Measurements from ENCODE around the gene GAGE10. TPM values are rescaled to one million over a fixed set of nuclear protein-coding genes. Genes with fewer than 3 reads are reported as not detected.

The GAGE10 gene
- total and polyA plus RNA-seq, 9 of the 15 experiments (the other 6 are each of a cell fraction or from before 2014, with no cell fraction given): 0.80 to 3.1 (median 0.96) TPM; not detected in 4

- Histone ChIP-seq H3K9me1 (ENCODE audit: control insufficient read depth, insufficient read depth, low read length) (no peaks in the 10 kb centered on the region), H4K20me1 (replicated peaks; ENCODE audit: control insufficient read depth, insufficient read depth, low read length) (no peaks in the 10 kb centered on the region), H3K4me1 (replicated peaks in 1 of 2; ENCODE audit: control insufficient read depth in 2 of 2, insufficient read depth in 2 of 2, low read length in 2 of 2) (peaks cover 25 to 28% of the 10 kb centered on the region in 2 experiments; a peak in 4 of 5 replicates), H3K27ac (ENCODE audit: extremely low read depth, low read depth, low read length) (peak overlapping the region; percentile 72), H3K27me3 (ENCODE audit: control insufficient read depth in 2 of 2, insufficient read depth in 2 of 2, low read length in 2 of 2) (no peaks in the 10 kb centered on the region), H2AFZ (ENCODE audit: low read depth, low read length) (peak overlapping the region; percentile 97), H3K4me2 (ENCODE audit: insufficient read depth, low read length) (peak overlapping the region; percentile 90), H3K79me2 (ENCODE audit: control insufficient read depth, insufficient read depth, low read length) (peaks cover 32% of the 10 kb centered on the region), H3K9ac (ENCODE audit: insufficient read depth in 1 of 2, low read depth in 2 of 2, low read length in 2 of 2) (peak overlapping the region; percentile 81 to 87; a peak in 3 of 4 replicates), H3K36me3 (ENCODE audit: control insufficient read depth, insufficient read depth, low read length) (0 out of 3 replicates have a peak, but pooled peaks cover 3% of the 10 kb centered on the region), H3K9me3 (replicated peaks; ENCODE audit: control insufficient read depth, insufficient read depth, low read depth, low read length) (no peaks in the 10 kb centered on the region), H3K4me3 (peak overlapping the region; percentile 41)
- ATAC-seq (no peak), DNase-seq (ENCODE audit: extremely low read depth in 1 of 4, low spot score in 3 of 4) (no peak), FAIRE-seq (no peak)
- POLR2A ChIA-PET: interaction anchor here (0.6 to 1.7 kb wide), 5 partner anchors 14 to 674 kb away, joined by 3 read pairs; no protein-coding TSS in a partner anchor
- WGBS (ENCODE audit: insufficient coverage, low coverage, missing lambda C conversion rate): 18% methylated on average over 4 of the region's 4 CpGs
- CTCF ChIA-PET (ENCODE audit: low intra/inter-chr PET ratio): no interaction called here
- in situ Hi-C loops (cut with MboI): no loop called here
- TF ChIP-seq CHD1 (IDR thresholded peaks at IDR 0.05; ENCODE audit: low read length): peak; percentile 37
- no peak for TF ChIP-seq KLF16 (IDR thresholded peaks at IDR 0.05)
- TSS peak; percentile 98 for BruUV-seq (replicated peaks)
- intact Hi-C loops (cut with micrococcal nuclease): no loop called here
Measured at GRCh38 chrX:49268702-49269009, 34.8 kb upstream of the GAGE10 start.

- H3K9ac ChIP-seq (ENCODE audit: insufficient read depth in 1 of 2, low read depth in 2 of 2, low read length in 2 of 2): peak overlapping the region; percentile 81 to 87
- H3K4me2 ChIP-seq (ENCODE audit: insufficient read depth, low read length): peak overlapping the region; percentile 90
- in situ Hi-C loops (cut with MboI) (no loop called here), intact Hi-C loops (cut with micrococcal nuclease) (no loop called here)
- WGBS (ENCODE audit: insufficient coverage, low coverage, missing lambda C conversion rate): 18% methylated on average over 35 of the region's 45 CpGs
- H3K36me3 ChIP-seq (ENCODE audit: control insufficient read depth, insufficient read depth, low read length): 0 out of 3 replicates have a peak, but pooled peaks cover 3% of the 10 kb centered on the region
- peak overlapping the region; percentile 95 for H3K27ac ChIP-seq (ENCODE audit: extremely low read depth, low read depth, low read length)
- H4K20me1 ChIP-seq (replicated peaks; ENCODE audit: control insufficient read depth, insufficient read depth, low read length): no peaks in the 10 kb centered on the region
- POLR2A ChIA-PET: interaction anchor here (0.6 to 1.7 kb wide), 5 partner anchors 14 to 675 kb away, joined by 3 read pairs; no protein-coding TSS in a partner anchor
- peak overlapping the region; percentile 97 for H2AFZ ChIP-seq (ENCODE audit: low read depth, low read length)
- peaks cover 25 to 28% of the 10 kb centered on the region in 2 experiments; a peak in 4 of 5 replicates for H3K4me1 ChIP-seq (replicated peaks in 1 of 2; ENCODE audit: control insufficient read depth in 2 of 2, insufficient read depth in 2 of 2, low read length in 2 of 2)
- ATAC-seq: peak; percentile 94
- H3K9me3 ChIP-seq (replicated peaks; ENCODE audit: control insufficient read depth, insufficient read depth, low read depth, low read length): no peaks in the 10 kb centered on the region
- DNase-seq (ENCODE audit: extremely low read depth in 1 of 4, low spot score in 3 of 4): peak; percentile 83 to 94 (median 89)
- no peaks in the 10 kb centered on the region for H3K9me1 ChIP-seq (ENCODE audit: control insufficient read depth, insufficient read depth, low read length)
- peak; percentile 99 for FAIRE-seq
- CTCF ChIA-PET (ENCODE audit: low intra/inter-chr PET ratio): no interaction called here
- no peaks in the 10 kb centered on the region for H3K27me3 ChIP-seq (ENCODE audit: control insufficient read depth in 2 of 2, insufficient read depth in 2 of 2, low read length in 2 of 2)
- peak overlapping the region; percentile 54 for H3K4me3 ChIP-seq
- H3K79me2 ChIP-seq (ENCODE audit: control insufficient read depth, insufficient read depth, low read length): peaks cover 32% of the 10 kb centered on the region
- no TSS peak for BruUV-seq (replicated peaks)
- TF ChIP-seq, protein P1, sequence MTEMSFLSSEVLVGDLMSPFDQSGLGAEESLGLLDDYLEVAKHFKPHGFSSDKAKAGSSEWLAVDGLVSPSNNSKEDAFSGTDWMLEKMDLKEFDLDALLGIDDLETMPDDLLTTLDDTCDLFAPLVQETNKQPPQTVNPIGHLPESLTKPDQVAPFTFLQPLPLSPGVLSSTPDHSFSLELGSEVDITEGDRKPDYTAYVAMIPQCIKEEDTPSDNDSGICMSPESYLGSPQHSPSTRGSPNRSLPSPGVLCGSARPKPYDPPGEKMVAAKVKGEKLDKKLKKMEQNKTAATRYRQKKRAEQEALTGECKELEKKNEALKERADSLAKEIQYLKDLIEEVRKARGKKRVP (CRISPR knock-in tag; IDR thresholded peaks at IDR 0.05): no peak
- no peak for TF ChIP-seq KDM1A (IDR thresholded peaks at IDR 0.05)
- TF ChIP-seq EGR1 (conservative IDR thresholded peaks at IDR 0.05): peak; percentile 99
- TF ChIP-seq POLR2H (tag; IDR thresholded peaks at IDR 0.05; ENCODE audit: low read depth): peak; percentile 67
- no peak for TF ChIP-seq ZNF668 (CRISPR knock-in tag; IDR thresholded peaks at IDR 0.05)
- TF ChIP-seq ZMIZ1 (IDR thresholded peaks at IDR 0.05; ENCODE audit: low read depth in 2 of 2, low read length in 2 of 2): no peak
- TF ChIP-seq BHLHE40 (IDR thresholded peaks at IDR 0.05; ENCODE audit: low read length): no peak
- TF ChIP-seq ZNF24 (IDR thresholded peaks at IDR 0.05): no peak
- TF ChIP-seq PHB (CRISPR knock-in tag; IDR thresholded peaks at IDR 0.05): no peak
- TF ChIP-seq ZFP30 (CRISPR knock-in tag; IDR thresholded peaks at IDR 0.05; ENCODE audit: borderline replicate concordance): no peak
Measured at GRCh38 chrX:49269010-49269766, 34.3 kb upstream of the GAGE10 start.
